Measurements from ENCODE around the gene CPM. TPM values are rescaled to one million over a fixed set of nuclear protein-coding genes. Genes with fewer than 3 reads are reported as not detected.

The CPM gene
- 5.6 TPM for total RNA-seq
- polyA plus RNA-seq: 1 to 10 TPM; 2.5 to 7.9 (median 5.2) TPM

DNA sequence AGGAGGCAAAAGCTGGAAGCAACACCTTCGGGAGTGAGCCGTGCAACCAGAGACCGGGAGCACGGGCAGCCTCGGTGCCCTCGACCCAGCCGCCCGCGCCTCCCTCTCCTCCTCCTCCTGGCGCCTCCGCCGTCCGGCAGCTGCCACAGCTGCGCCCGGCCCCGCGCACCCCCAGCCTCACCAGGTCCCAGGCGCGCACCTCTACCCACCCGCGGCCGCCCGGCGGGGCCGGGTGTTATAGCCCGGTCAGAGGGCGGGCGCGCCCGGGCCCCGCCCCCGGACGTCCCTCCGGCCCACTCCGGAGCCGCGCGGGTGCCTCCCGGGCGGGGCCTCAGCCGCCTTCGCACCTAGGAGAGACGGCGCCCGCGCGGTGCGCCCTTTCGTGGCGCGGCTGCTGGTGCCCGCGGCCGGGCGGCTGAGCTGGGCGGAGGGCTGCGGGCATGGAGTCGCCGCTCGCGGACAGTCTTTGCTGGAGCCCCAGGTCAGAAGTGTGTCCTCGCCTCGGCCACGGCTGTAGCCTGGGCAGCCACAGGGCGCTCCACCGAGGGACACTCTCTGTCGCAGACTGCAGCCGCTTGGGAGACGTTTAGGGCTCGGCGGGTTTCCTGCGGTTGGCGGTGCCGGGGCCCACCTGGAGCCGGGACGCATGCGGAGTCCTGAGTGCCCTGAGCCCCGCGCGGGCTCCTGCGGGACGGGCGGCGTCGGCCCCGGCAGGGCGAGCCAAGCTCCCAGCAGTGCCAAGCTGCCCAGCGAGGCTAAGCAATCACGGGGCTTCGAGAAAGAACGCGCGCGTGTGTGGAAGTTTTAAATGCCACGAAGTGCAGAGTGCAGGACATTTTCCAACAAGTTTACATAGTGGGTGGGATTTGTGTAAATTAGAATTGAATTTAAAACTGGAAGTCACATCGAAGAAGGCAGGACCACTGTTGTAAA, at the start of gene CPM:
TSS of gene CPM (minus strand) at position 211 of the 933 bp plus-strand sequence. CDS start 334 bp downstream, outside the sequence.
- H3K9me3 Mint-ChIP-seq: peaks cover 0 to 2% (median 0%) of the 10 kb centered on the region in 7 donors
- peaks cover 6 to 9% (median 9%) of the 10 kb centered on the region in 4 donors for H3K4me1 Mint-ChIP-seq
- Histone ChIP-seq H3K4me1 (ENCODE audit: control insufficient read depth, insufficient read depth, low read length, poor library complexity, severe bottlenecking) (peaks cover 15% of the 10 kb centered on the region), H3K27ac (ENCODE audit: insufficient read depth, low read length, poor library complexity, severe bottlenecking) (no peak within 1 kb of the TSS), H3K4me3 (ENCODE audit: low read depth, low read length) (peak within 1 kb of the TSS; percentile 84), H3K36me3 (ENCODE audit: control insufficient read depth, insufficient read depth, low read length) (no peaks in the 10 kb centered on the region), H3K9me3 (ENCODE audit: control insufficient read depth in 2 of 2, low read length in 2 of 2) (no peaks in the 10 kb centered on the region), H3K27me3 (ENCODE audit: control insufficient read depth, insufficient read depth, low read length) (peaks cover 3% of the 10 kb centered on the region)
- peaks cover 11% of the 10 kb centered on the region for H3K27me3 Mint-ChIP-seq
- no peaks in the 10 kb centered on the region for H3K36me3 Mint-ChIP-seq
- DNase-seq: peak; percentile 70 to 84 (median 73)
- peak within 1 kb of the TSS; percentile 91 to 94 (median 93) for H3K4me3 Mint-ChIP-seq
- peak within 1 kb of the TSS; percentile 2 to 75 (median 71) for H3K27ac Mint-ChIP-seq
- peak; percentile 97 for ATAC-seq (ENCODE audit: low read depth in 2 of 2)

DNA sequence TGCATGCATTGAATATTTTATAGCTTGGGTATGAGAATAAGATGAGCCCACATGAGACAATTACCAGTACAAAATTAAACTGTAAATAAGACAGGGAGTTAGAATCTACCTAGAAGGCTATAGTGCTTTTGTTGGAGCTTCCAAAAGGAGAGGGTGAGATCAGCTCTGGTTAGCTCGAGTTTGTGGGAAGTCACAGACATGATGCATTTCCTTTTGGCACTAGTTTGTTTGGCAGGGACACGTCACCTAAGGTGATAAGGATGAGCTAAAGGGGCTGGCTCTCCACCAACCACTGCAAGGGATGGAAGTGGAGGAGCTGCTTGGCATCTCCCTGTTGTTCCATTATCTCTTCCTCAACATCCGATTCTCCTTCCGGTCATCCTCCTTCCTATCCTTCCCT, 48.5 kb upstream of the CPM start:
- DNase-seq: no peak
- ATAC-seq (ENCODE audit: low read depth in 2 of 2): no peak
- Histone ChIP-seq H3K4me1 (ENCODE audit: control insufficient read depth, insufficient read depth, low read length, poor library complexity, severe bottlenecking) (no peaks in the 10 kb centered on the region), H3K4me3 (ENCODE audit: low read depth, low read length) (no peak overlapping the region), H3K9me3 (ENCODE audit: control insufficient read depth in 2 of 2, low read length in 2 of 2) (peaks cover 10% of the 10 kb centered on the region in 2 experiments), H3K36me3 (ENCODE audit: control insufficient read depth, insufficient read depth, low read length) (no peaks in the 10 kb centered on the region), H3K27me3 (ENCODE audit: control insufficient read depth, insufficient read depth, low read length) (no peaks in the 10 kb centered on the region), H3K27ac (ENCODE audit: insufficient read depth, low read length, poor library complexity, severe bottlenecking) (no peak overlapping the region)
- Mint-ChIP-seq H3K4me3 (no peak overlapping the region), H3K9me3 (peaks cover 0 to 15% (median 0%) of the 10 kb centered on the region in 7 donors), H3K27me3 (no peaks in the 10 kb centered on the region), H3K36me3 (no peaks in the 10 kb centered on the region), H3K4me1 (peaks cover 0 to 3% (median 0%) of the 10 kb centered on the region in 4 donors), H3K27ac (no peak overlapping the region)

DNA sequence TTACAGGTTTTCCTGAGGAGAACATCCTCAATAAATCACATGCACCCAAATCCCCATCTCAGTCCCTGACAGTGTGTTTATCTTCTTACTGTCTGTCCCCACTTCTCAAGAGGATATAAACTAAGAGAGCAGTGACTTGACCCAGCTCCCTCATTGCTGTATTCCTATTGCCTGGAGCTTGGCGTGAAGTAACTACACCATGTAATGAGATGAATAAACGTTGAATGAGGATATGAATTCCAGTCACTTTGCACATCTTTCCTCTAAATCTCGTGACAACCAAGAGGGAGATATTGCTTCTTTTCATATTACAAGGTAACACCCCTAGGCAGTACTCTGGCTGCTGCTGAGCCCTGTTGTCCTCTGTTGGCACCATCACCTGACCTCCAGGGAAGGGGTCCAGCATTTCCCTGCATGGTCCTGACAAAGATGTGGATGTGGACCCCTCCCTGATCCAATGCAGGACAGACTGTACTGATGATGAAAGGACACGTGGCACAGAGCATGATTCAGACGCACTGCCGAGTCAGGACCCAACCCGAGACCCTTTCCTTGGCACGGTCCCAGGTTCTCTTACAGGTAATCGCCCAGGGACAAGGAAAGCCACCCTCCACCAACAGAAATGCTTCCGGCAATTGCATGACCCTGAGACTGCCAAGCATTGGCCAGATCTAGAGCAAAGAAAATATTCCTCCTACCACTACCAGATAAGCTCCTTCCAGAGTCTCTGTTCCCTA, 47.7 kb upstream of the CPM start:
- Mint-ChIP-seq H3K4me3 (no peak overlapping the region), H3K36me3 (no peaks in the 10 kb centered on the region), H3K9me3 (peaks cover 0 to 15% (median 0%) of the 10 kb centered on the region in 7 donors), H3K4me1 (peaks cover 0 to 3% (median 0%) of the 10 kb centered on the region in 4 donors), H3K27me3 (no peaks in the 10 kb centered on the region), H3K27ac (no peak overlapping the region)
- DNase-seq: no peak
- Histone ChIP-seq H3K27ac (ENCODE audit: insufficient read depth, low read length, poor library complexity, severe bottlenecking) (no peak overlapping the region), H3K36me3 (ENCODE audit: control insufficient read depth, insufficient read depth, low read length) (no peaks in the 10 kb centered on the region), H3K27me3 (ENCODE audit: control insufficient read depth, insufficient read depth, low read length) (no peaks in the 10 kb centered on the region), H3K4me1 (ENCODE audit: control insufficient read depth, insufficient read depth, low read length, poor library complexity, severe bottlenecking) (no peaks in the 10 kb centered on the region), H3K4me3 (ENCODE audit: low read depth, low read length) (no peak overlapping the region), H3K9me3 (ENCODE audit: control insufficient read depth in 2 of 2, low read length in 2 of 2) (peaks cover 10% of the 10 kb centered on the region in 2 experiments)
- ATAC-seq (ENCODE audit: low read depth in 2 of 2): no peak

GRCh38 chr12:68978678-68979077, 45.7 kb upstream of the CPM start:
- DNase-seq (no peak), ATAC-seq (ENCODE audit: low read depth in 2 of 2) (no peak)
- no peaks in the 10 kb centered on the region for H3K27me3 Mint-ChIP-seq
- peaks cover 0 to 9% (median 0%) of the 10 kb centered on the region in 7 donors for H3K9me3 Mint-ChIP-seq
- H3K4me1 ChIP-seq (ENCODE audit: control insufficient read depth, insufficient read depth, low read length, poor library complexity, severe bottlenecking): no peaks in the 10 kb centered on the region
- H3K27ac Mint-ChIP-seq: no peak overlapping the region
- H3K36me3 ChIP-seq (ENCODE audit: control insufficient read depth, insufficient read depth, low read length): no peaks in the 10 kb centered on the region
- no peaks in the 10 kb centered on the region for H3K27me3 ChIP-seq (ENCODE audit: control insufficient read depth, insufficient read depth, low read length)
- H3K4me3 Mint-ChIP-seq: no peak overlapping the region
- H3K4me1 Mint-ChIP-seq: peaks cover 0 to 3% (median 0%) of the 10 kb centered on the region in 4 donors
- peaks cover 9 to 10% of the 10 kb centered on the region in 2 experiments for H3K9me3 ChIP-seq (ENCODE audit: control insufficient read depth in 2 of 2, low read length in 2 of 2)
- H3K4me3 ChIP-seq (ENCODE audit: low read depth, low read length): no peak overlapping the region
- no peaks in the 10 kb centered on the region for H3K36me3 Mint-ChIP-seq
- no peak overlapping the region for H3K27ac ChIP-seq (ENCODE audit: insufficient read depth, low read length, poor library complexity, severe bottlenecking)

- ATAC-seq (ENCODE audit: low read depth in 2 of 2): no peak
- Mint-ChIP-seq H3K9me3 (peaks cover 0 to 5% (median 0%) of the 10 kb centered on the region in 7 donors), H3K27ac (no peak overlapping the region), H3K4me3 (peak overlapping the region in 1 of 4 donors; percentile 44), H3K4me1 (peaks cover 0 to 3% (median 0%) of the 10 kb centered on the region in 4 donors), H3K36me3 (no peaks in the 10 kb centered on the region), H3K27me3 (no peaks in the 10 kb centered on the region)
- Histone ChIP-seq H3K36me3 (ENCODE audit: control insufficient read depth, insufficient read depth, low read length) (no peaks in the 10 kb centered on the region), H3K4me3 (ENCODE audit: low read depth, low read length) (no peak overlapping the region), H3K27ac (ENCODE audit: insufficient read depth, low read length, poor library complexity, severe bottlenecking) (no peak overlapping the region), H3K27me3 (ENCODE audit: control insufficient read depth, insufficient read depth, low read length) (no peaks in the 10 kb centered on the region), H3K4me1 (ENCODE audit: control insufficient read depth, insufficient read depth, low read length, poor library complexity, severe bottlenecking) (no peaks in the 10 kb centered on the region), H3K9me3 (ENCODE audit: control insufficient read depth in 2 of 2, low read length in 2 of 2) (peaks cover 5% of the 10 kb centered on the region in 2 experiments)
- no peak for DNase-seq
Observed at GRCh38 chr12:68977909-68978610, 45.1 kb upstream of the CPM start.

GRCh38 chr12:68977335-68977734, 44.4 kb upstream of the CPM start:
- DNase-seq (no peak), ATAC-seq (ENCODE audit: low read depth in 2 of 2) (no peak)
- Histone ChIP-seq H3K4me3 (ENCODE audit: low read depth, low read length) (no peak overlapping the region), H3K4me1 (ENCODE audit: control insufficient read depth, insufficient read depth, low read length, poor library complexity, severe bottlenecking) (no peaks in the 10 kb centered on the region), H3K9me3 (ENCODE audit: control insufficient read depth in 2 of 2, low read length in 2 of 2) (no peaks in the 10 kb centered on the region), H3K36me3 (ENCODE audit: control insufficient read depth, insufficient read depth, low read length) (no peaks in the 10 kb centered on the region), H3K27ac (ENCODE audit: insufficient read depth, low read length, poor library complexity, severe bottlenecking) (no peak overlapping the region), H3K27me3 (ENCODE audit: control insufficient read depth, insufficient read depth, low read length) (no peaks in the 10 kb centered on the region)
- H3K9me3 Mint-ChIP-seq: peaks cover 0 to under 1% (median 0%) of the 10 kb centered on the region in 7 donors
- H3K36me3 Mint-ChIP-seq: no peaks in the 10 kb centered on the region
- no peak overlapping the region for H3K4me3 Mint-ChIP-seq
- H3K27me3 Mint-ChIP-seq: no peaks in the 10 kb centered on the region
- H3K4me1 Mint-ChIP-seq: peaks cover 0 to 3% (median 0%) of the 10 kb centered on the region in 4 donors
- no peak overlapping the region for H3K27ac Mint-ChIP-seq

DNA sequence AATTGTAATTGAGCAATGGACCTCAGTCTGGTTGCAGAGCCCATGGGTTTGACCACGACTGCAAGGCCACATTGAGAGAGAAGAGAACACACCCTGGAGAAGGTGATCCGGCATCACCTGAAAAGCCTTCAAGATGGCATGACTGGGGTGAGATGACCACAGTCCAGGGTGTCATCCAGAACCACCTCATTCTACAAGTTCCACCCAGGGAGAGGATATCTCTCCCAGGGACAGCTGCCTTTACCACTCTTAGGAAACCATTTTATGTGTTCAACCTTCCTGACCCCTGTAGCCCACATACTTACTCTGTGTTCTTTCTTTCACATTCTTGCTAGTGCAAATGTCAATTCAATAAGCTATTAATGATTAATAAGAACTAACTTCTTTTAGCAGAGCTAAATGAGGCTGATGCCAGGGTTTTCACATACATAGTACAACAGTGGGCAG, 43.4 kb upstream of the CPM start:
- ATAC-seq (ENCODE audit: low read depth in 2 of 2) (no peak), DNase-seq (no peak)
- no peaks in the 10 kb centered on the region for H3K27me3 ChIP-seq (ENCODE audit: control insufficient read depth, insufficient read depth, low read length)
- no peaks in the 10 kb centered on the region for H3K4me1 ChIP-seq (ENCODE audit: control insufficient read depth, insufficient read depth, low read length, poor library complexity, severe bottlenecking)
- H3K27ac Mint-ChIP-seq: no peak overlapping the region
- H3K36me3 ChIP-seq (ENCODE audit: control insufficient read depth, insufficient read depth, low read length): no peaks in the 10 kb centered on the region
- H3K4me1 Mint-ChIP-seq: peaks cover 0 to 3% (median 0%) of the 10 kb centered on the region in 4 donors
- H3K9me3 Mint-ChIP-seq: no peaks in the 10 kb centered on the region
- no peak overlapping the region for H3K4me3 Mint-ChIP-seq
- H3K4me3 ChIP-seq (ENCODE audit: low read depth, low read length): no peak overlapping the region
- H3K27ac ChIP-seq (ENCODE audit: insufficient read depth, low read length, poor library complexity, severe bottlenecking): no peak overlapping the region
- no peaks in the 10 kb centered on the region for H3K9me3 ChIP-seq (ENCODE audit: control insufficient read depth in 2 of 2, low read length in 2 of 2)
- H3K27me3 Mint-ChIP-seq: no peaks in the 10 kb centered on the region
- no peaks in the 10 kb centered on the region for H3K36me3 Mint-ChIP-seq

Data from CD4-positive, CD25-positive, alpha-beta regulatory T cell (primary cell).